HepG2 (cell line): ENCODE results near the gene ZC3H15. TPM values are rescaled to one million over a fixed set of nuclear protein-coding genes. Genes with fewer than 3 reads are reported as not detected.

ENCODE experiments used
- ATAC-seq: fragments of 200-7000 bp; cut with Tn5 transposase; 3 replicates; pipeline ENCODE4 v1.9.1; 2020; ENCODE audit warnings: mild to moderate bottlenecking, moderate library complexity
- BruUV-seq: library from RNA; stranded (reverse); fragments of 400-500 nt; replicated peaks from 2 replicates; lab custom pipeline; 2021; lab: Mats Ljungman, UMichigan
- CTCF ChIA-PET: fragments of 300-600 bp; formaldehyde crosslinking; extraction: SDS; loops from one replicate; lab custom pipeline; 2021; ENCODE audit warnings: low total read pairs, inconsistent platforms, low intra/inter-chr PET ratio; lab: Yijun Ruan, JAX
- POLR2A ChIA-PET: fragments of 350-600 bp; sonication (Branson Sonifier 250); formaldehyde crosslinking; loops from one replicate; lab custom pipeline; 2020; ENCODE audit warnings: antibody characterized with exemption, inconsistent platforms; lab: Yijun Ruan, JAX
- DNase-seq: peaks from one replicate; pipeline ENCODE4 v3.0.0-alpha.2; 2015; ENCODE audit warnings: low spot score
- FAIRE-seq: peaks from 3 replicates; lab custom pipeline; 2011; peaks lifted over from hg19 to GRCh38; lab: Jason Lieb, UNC
- H2AFZ ChIP-seq: one replicate; pipeline ENCODE4 v1.6.1; 2011; ENCODE audit warnings: low read length, inconsistent platforms
- H3K27ac ChIP-seq: fragments of 300-600 bp; 3 replicates; pipeline ENCODE4 v1.8.0; 2011; ENCODE audit warnings: mixed run types, mild to moderate bottlenecking, mixed read lengths, low read length, inconsistent platforms; ENCODE audit not compliant: insufficient read depth; ENCODE audit errors: extremely low read length
- H3K27me3 ChIP-seq, 2 experiments: fragments of 200-600 bp in 1 of 2; 2 replicates in 1 of 2; 3 replicates in 1 of 2; pipeline versions ENCODE4 v1.6.0 to v1.8.0; 2011; ENCODE audit warnings: low read length in 2 of 2, mild to moderate bottlenecking in 2 of 2, moderate library complexity in 2 of 2, inconsistent platforms in 1 of 2; ENCODE audit not compliant: insufficient read depth in 2 of 2, control insufficient read depth in 1 of 2
- H3K36me3 ChIP-seq, 2 experiments: fragments of 200-600 bp in 1 of 2; replicated peaks in 1 of 2; 2 replicates in 1 of 2; 3 replicates in 1 of 2; pipeline versions ENCODE4 v1.5.1 to v1.8.0; 2011; ENCODE audit warnings: low read length in 2 of 2, inconsistent platforms in 1 of 2; ENCODE audit not compliant: insufficient read depth in 2 of 2, control insufficient read depth in 1 of 2
- H3K4me1 ChIP-seq: 2 replicates; pipeline ENCODE4 v1.5.1; 2012; ENCODE audit warnings: low read length, inconsistent platforms; ENCODE audit not compliant: insufficient read depth
- H3K4me2 ChIP-seq: 2 replicates; pipeline ENCODE4 v1.6.0; 2011; ENCODE audit warnings: low read depth, low read length, inconsistent platforms
- H3K4me3 ChIP-seq, 3 experiments: fragments of 200-600 bp in 1 of 3; sonication (generic), shearing (Covaris generic) in 1 of 3; replicated peaks in 1 of 3; 2 replicates each; pipeline ENCODE4 v1.5.1; 2011 to 2016; ENCODE audit warnings: low read length in 3 of 3, inconsistent platforms in 2 of 3, low read depth in 2 of 3, mild to moderate bottlenecking in 2 of 3, control low read depth in 1 of 3, mixed read lengths in 1 of 3; ENCODE audit not compliant: insufficient read depth in 1 of 3
- H3K79me2 ChIP-seq: one replicate; pipeline ENCODE4 v1.6.1; 2011; ENCODE audit warnings: low read length, inconsistent platforms; ENCODE audit not compliant: insufficient read depth
- H3K9ac ChIP-seq: 2 replicates; pipeline ENCODE4 v1.6.0; 2011; ENCODE audit warnings: mild to moderate bottlenecking, low read depth, low read length, inconsistent platforms; ENCODE audit not compliant: insufficient read depth
- H3K9me3 ChIP-seq: 2 replicates; pipeline ENCODE4 v1.5.1; 2012; ENCODE audit warnings: mild to moderate bottlenecking, low read length
- H4K20me1 ChIP-seq: 2 replicates; pipeline ENCODE4 v1.6.0; 2011; ENCODE audit warnings: inconsistent platforms, mild to moderate bottlenecking, low read length, moderate library complexity; ENCODE audit not compliant: insufficient read depth
- CEBPB ChIP-seq: IDR thresholded peaks from 2 replicates; pipeline ENCODE4 v1.6.1; 2011; ENCODE audit warnings: low read depth, low read length, improper control_type of control experiment, borderline replicate concordance
- CEBPG ChIP-seq: IDR thresholded peaks from 2 replicates; pipeline ENCODE4 v1.6.1; 2016
- KLF16 ChIP-seq, 2 experiments: sonication (generic) in 1 of 2; formaldehyde crosslinking in 1 of 2; IDR thresholded peaks; 2 replicates each; pipeline versions ENCODE4 v1.6.1 to v1.8.0; 2016 to 2023; ENCODE audit warnings: missing genetic modification reagents in 2 of 2, missing compliant biosample characterization in 1 of 2
- KLF6 ChIP-seq: IDR thresholded peaks from 2 replicates; pipeline ENCODE4 v1.8.0; 2016; ENCODE audit warnings: missing biosample characterization, missing genetic modification reagents
- PAWR ChIP-seq: sonication (generic); formaldehyde crosslinking; IDR thresholded peaks from 2 replicates; pipeline ENCODE4 v1.4.0; 2020; ENCODE audit warnings: missing genetic modification reagents, mild to moderate bottlenecking, borderline replicate concordance
- SOX13 ChIP-seq, 3 experiments: fragments of 450-650 bp in 1 of 3; sonication (generic) in 1 of 3; formaldehyde crosslinking in 1 of 3; IDR thresholded peaks in 2 of 3; conservative IDR thresholded peaks in 1 of 3; 2 replicates each; pipeline versions ENCODE4 v1.5.0 to v1.6.1; 2016 to 2020; ENCODE audit warnings: antibody characterized with exemption in 1 of 3, mild to moderate bottlenecking in 1 of 3, missing compliant biosample characterization in 1 of 3, missing genetic modification reagents in 1 of 3, moderate library complexity in 1 of 3
- TCF7 ChIP-seq: sonication (generic); IDR thresholded peaks from 2 replicates; pipeline ENCODE4 v1.6.1; 2016; ENCODE audit warnings: antibody characterized with exemption, low read depth
- ZMYM2 ChIP-seq: sonication (generic); formaldehyde crosslinking; IDR thresholded peaks from 2 replicates; pipeline ENCODE4 v1.8.0; 2022; ENCODE audit warnings: mild to moderate bottlenecking, missing genetic modification reagents
- ZNF574 ChIP-seq: sonication (generic); formaldehyde crosslinking; IDR thresholded peaks from 2 replicates; pipeline ENCODE4 v1.4.0; 2020; ENCODE audit warnings: missing genetic modification reagents
- WGBS: methylation state at CpG from one replicate; pipeline ENCODE4 v1.1.6; 2017; ENCODE audit warnings: low lambda C conversion rate; 5-methylcytosine and 5-hydroxymethylcytosine counted together
- in situ Hi-C: cut with HindIII; loops from 2 replicates; pipeline ENCODE4 v1.10.0; 2017; ENCODE audit warnings: low pct_unique_long_range_greater_than_20kb; ENCODE audit not compliant: extremely low pct_ligation_motif_present
- intact Hi-C: fragments of 100-400 bp; cut with micrococcal nuclease; formaldehyde crosslinking; loops from one replicate; pipeline ENCODE4 v1.10.0; 2022; ENCODE audit not compliant: unreplicated experiment
- polyA plus RNA-seq, 8 experiments: library from polyadenylated mRNA; depleted of rRNA in 3 of 8; stranded (reverse) in 7 of 8; unstranded in 1 of 8; fragments of >200 nt; fragmentation: Illumina TruSeq in 4 of 8; extraction: Trizol in 4 of 8; gene quantifications; 2 replicates each; pipeline versions ENCODE4 v1.2.1 to v1.2.3, GENCODE V29; 2011 to 2016; ENCODE audit warnings: low read depth in 4 of 8, missing spikeins in 1 of 8, mixed read lengths in 1 of 8; ENCODE audit not compliant: insufficient read depth in 1 of 8
- total RNA-seq, 5 experiments: library from RNA; depleted of rRNA; stranded (reverse); fragments of >200 nt; fragmentation: Illumina TruSeq; extraction: Trizol; gene quantifications; 2 replicates each; pipeline ENCODE4 v1.2.3, GENCODE V29; 2016; ENCODE audit warnings: low read depth in 1 of 5
- TF ChIP-seq, protein P1 (sequence below): sonication (generic); formaldehyde crosslinking; IDR thresholded peaks from 2 replicates; pipeline ENCODE4 v1.4.0; 2020; ENCODE audit warnings: missing genetic modification reagents
- TF ChIP-seq, protein P2 (sequence below): sonication (generic); formaldehyde crosslinking; IDR thresholded peaks from 2 replicates; pipeline ENCODE4 v1.5.0; 2020; ENCODE audit warnings: missing genetic modification reagents

ZC3H15 gene
- total and polyA plus RNA-seq, 2 of the 13 experiments (the other 11 are each of a cell fraction or from before 2014, with no cell fraction given), result 84.6 to 168 TPM

GRCh38 chr2:186530314-186530713 lies 44.3 kb downstream of the ZC3H15 start:
- ATAC-seq, result peak; percentile 23; the same call in 1 of the 3 replicates
- no peak overlapping the region for H2AFZ ChIP-seq
- intact Hi-C loops, result no loop called here
- 73% methylated on average over 3 of the region's 3 CpGs for WGBS
- H4K20me1 ChIP-seq, result no peaks in the 10 kb centered on the region
- H3K9me3 ChIP-seq, result no peaks in the 10 kb centered on the region
- no peak overlapping the region for H3K27ac ChIP-seq
- no peaks in the 10 kb centered on the region for H3K27me3 ChIP-seq
- H3K4me1 ChIP-seq, result peaks cover 48% of the 10 kb centered on the region
- BruUV-seq, result no TSS peak
- H3K79me2 ChIP-seq, result no peaks in the 10 kb centered on the region
- FAIRE-seq, result no peak
- no peaks in the 10 kb centered on the region for H3K36me3 ChIP-seq
- POLR2A ChIA-PET, result interaction anchor here (3.5 kb wide), 1 partner anchor 59 kb away, joined by 20 read pairs; the partner anchor contains the start of gene ITGAV
- DNase-seq, result peak; percentile 63
- CTCF ChIA-PET, result no interaction called here
- in situ Hi-C loops, result no loop called here
- H3K4me2 ChIP-seq, result no peak overlapping the region
- no peak overlapping the region for H3K9ac ChIP-seq
- H3K4me3 ChIP-seq, result no peak overlapping the region
- TF ChIP-seq TCF7, result peak; percentile 34
- TF ChIP-seq CEBPB, result peak; percentile 91
- TF ChIP-seq CEBPG (CRISPR knock-in tag), result peak; percentile 84
- TF ChIP-seq, protein P1, sequence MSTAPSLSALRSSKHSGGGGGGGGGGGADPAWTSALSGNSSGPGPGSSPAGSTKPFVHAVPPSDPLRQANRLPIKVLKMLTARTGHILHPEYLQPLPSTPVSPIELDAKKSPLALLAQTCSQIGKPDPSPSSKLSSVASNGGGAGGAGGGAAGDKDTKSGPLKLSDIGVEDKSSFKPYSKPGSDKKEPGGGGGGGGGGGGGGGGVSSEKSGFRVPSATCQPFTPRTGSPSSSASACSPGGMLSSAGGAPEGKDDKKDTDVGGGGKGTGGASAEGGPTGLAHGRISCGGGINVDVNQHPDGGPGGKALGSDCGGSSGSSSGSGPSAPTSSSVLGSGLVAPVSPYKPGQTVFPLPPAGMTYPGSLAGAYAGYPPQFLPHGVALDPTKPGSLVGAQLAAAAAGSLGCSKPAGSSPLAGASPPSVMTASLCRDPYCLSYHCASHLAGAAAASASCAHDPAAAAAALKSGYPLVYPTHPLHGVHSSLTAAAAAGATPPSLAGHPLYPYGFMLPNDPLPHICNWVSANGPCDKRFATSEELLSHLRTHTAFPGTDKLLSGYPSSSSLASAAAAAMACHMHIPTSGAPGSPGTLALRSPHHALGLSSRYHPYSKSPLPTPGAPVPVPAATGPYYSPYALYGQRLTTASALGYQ (CRISPR knock-in tag), result no peak
- no peak for TF ChIP-seq SOX13 (IDR thresholded peaks at IDR 0.05)
- TF ChIP-seq SOX13 (CRISPR knock-in tag; conservative IDR thresholded peaks at IDR 0.05 in 1 of 2, IDR thresholded peaks at IDR 0.05 in 1 of 2), result peak in 1 of 2 experiments; percentile 25; a peak in 1 of 4 replicates
- TF ChIP-seq KLF6 (CRISPR knock-in tag), result no peak
- no peak for TF ChIP-seq ZMYM2 (CRISPR knock-in tag)
- no peak for TF ChIP-seq KLF16 (CRISPR knock-in tag; IDR thresholded peaks at IDR 0.05)
- TF ChIP-seq PAWR (CRISPR knock-in tag), result no peak
- TF ChIP-seq, protein P2, sequence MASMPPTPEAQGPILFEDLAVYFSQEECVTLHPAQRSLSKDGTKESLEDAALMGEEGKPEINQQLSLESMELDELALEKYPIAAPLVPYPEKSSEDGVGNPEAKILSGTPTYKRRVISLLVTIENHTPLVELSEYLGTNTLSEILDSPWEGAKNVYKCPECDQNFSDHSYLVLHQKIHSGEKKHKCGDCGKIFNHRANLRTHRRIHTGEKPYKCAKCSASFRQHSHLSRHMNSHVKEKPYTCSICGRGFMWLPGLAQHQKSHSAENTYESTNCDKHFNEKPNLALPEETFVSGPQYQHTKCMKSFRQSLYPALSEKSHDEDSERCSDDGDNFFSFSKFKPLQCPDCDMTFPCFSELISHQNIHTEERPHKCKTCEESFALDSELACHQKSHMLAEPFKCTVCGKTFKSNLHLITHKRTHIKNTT, result no peak
- no peak for TF ChIP-seq ZNF574
